ENCODE measurements around the gene TBCEL. TPM values are rescaled to one million over a fixed set of nuclear protein-coding genes. Genes with fewer than 3 reads are reported as not detected.
"Not testable (repeated sequence)": the region's sequence is repeated elsewhere in the genome, so short reads cannot be mapped to it uniquely, and the experiment has no call there.

TBCEL gene
- polyA plus RNA-seq (ENCODE audit: insufficient read length in 4 of 4), result 10 to 100 TPM; 21.7 to 28.6 (median 26.3) TPM

GRCh38 chr11:121023848-121024751 lies at the start of gene TBCEL:
Gene TBCEL (plus strand): TSS chr11:121024102. CDS start chr11:121045691, 21,589 bp downstream.
- DNase-seq (ENCODE audit: low read depth in 4 of 4, low spot score in 3 of 4), result peak; percentile 68 to 77 (median 73)

GRCh38 chr11:120974466-120974865 lies 49.4 kb upstream of the TBCEL start:
- no peak for DNase-seq (ENCODE audit: low read depth in 4 of 4, low spot score in 3 of 4)

GRCh38 chr11:120974965-120975364 lies 48.9 kb upstream of the TBCEL start:
- no peak for DNase-seq (ENCODE audit: low read depth in 4 of 4, low spot score in 3 of 4)

GRCh38 chr11:120977266-120978137 lies 46.4 kb upstream of the TBCEL start:
- DNase-seq (ENCODE audit: low read depth in 4 of 4, low spot score in 3 of 4), result no peak

GRCh38 chr11:120978701-120979100 lies 45.2 kb upstream of the TBCEL start:
- no peak for DNase-seq (ENCODE audit: low read depth in 4 of 4, low spot score in 3 of 4)

GRCh38 chr11:120985718-120986569 lies 38.0 kb upstream of the TBCEL start:
- DNase-seq (ENCODE audit: low read depth in 4 of 4, low spot score in 3 of 4), result peak in 3 of 4 donors; percentile 14 to 29 (median 16)

- DNase-seq (ENCODE audit: low read depth in 4 of 4, low spot score in 3 of 4), result no peak
Observed at GRCh38 chr11:120988603-120989002, 35.3 kb upstream of the TBCEL start.

GRCh38 chr11:120991830-120992686 lies 31.8 kb upstream of the TBCEL start:
- no peak for DNase-seq (ENCODE audit: low read depth in 4 of 4, low spot score in 3 of 4)

GRCh38 chr11:120994091-120994859 lies 29.6 kb upstream of the TBCEL start:
- no peak for DNase-seq (ENCODE audit: low read depth in 4 of 4, low spot score in 3 of 4)

GRCh38 chr11:120995184-120995583 lies 28.7 kb upstream of the TBCEL start:
- no peak for DNase-seq (ENCODE audit: low read depth in 4 of 4, low spot score in 3 of 4)

- no peak for DNase-seq (ENCODE audit: low read depth in 4 of 4, low spot score in 3 of 4)
Observed at GRCh38 chr11:120996973-120997372, 26.9 kb upstream of the TBCEL start.

- no peak for DNase-seq (ENCODE audit: low read depth in 4 of 4, low spot score in 3 of 4)
Observed at GRCh38 chr11:120998581-120998980, 25.3 kb upstream of the TBCEL start.

- DNase-seq (ENCODE audit: low read depth in 4 of 4, low spot score in 3 of 4), result no peak
Observed at GRCh38 chr11:121004206-121004840, 19.6 kb upstream of the TBCEL start.

- DNase-seq (ENCODE audit: low read depth in 4 of 4, low spot score in 3 of 4), result no peak
Observed at GRCh38 chr11:121006922-121007321, 17.0 kb upstream of the TBCEL start.

- DNase-seq (ENCODE audit: low read depth in 4 of 4, low spot score in 3 of 4), result no peak
Observed at GRCh38 chr11:121008551-121008950, 15.4 kb upstream of the TBCEL start.

GRCh38 chr11:121012091-121012490 lies 11.8 kb upstream of the TBCEL start:
- DNase-seq (ENCODE audit: low read depth in 4 of 4, low spot score in 3 of 4), result no peak

GRCh38 chr11:121018746-121019145 lies 5.2 kb upstream of the TBCEL start:
- DNase-seq (ENCODE audit: low read depth in 4 of 4, low spot score in 3 of 4), result no peak

GRCh38 chr11:121021718-121022117 lies 2.2 kb upstream of the TBCEL start:
- not testable (repeated sequence) for DNase-seq (ENCODE audit: low read depth in 4 of 4, low spot score in 3 of 4)

All from left renal pelvis (tissue), 4 donors.